Inflammatory macrophage treated with lipopolysaccharide for 4 hours (primary cell): ENCODE results near the gene CCDC192.

Source experiments
- DNase-seq: peaks from one replicate; pipeline ENCODE4 v3.0.0-alpha.2; 2020

The CCDC192 gene

DNA sequence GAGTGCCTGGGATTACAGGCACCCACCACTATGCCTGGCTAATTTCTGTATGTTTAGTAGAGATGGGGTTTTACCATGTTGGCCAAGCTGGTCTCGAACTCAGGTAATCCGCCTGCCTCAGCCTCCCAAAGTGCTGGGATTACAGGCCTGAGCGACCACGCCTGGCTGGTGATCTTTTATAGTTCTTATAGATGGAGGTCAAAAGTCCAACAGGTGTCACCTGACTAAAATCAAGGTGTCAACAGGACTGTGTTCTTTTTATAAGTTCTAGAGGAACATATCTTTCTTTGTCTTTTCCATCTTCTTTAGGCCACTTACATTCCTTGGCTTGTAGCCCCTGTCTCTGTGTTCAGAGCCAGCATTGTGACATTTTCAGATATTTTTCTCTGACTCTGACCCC, 224.9 kb downstream of the CCDC192 start:
- no peak for DNase-seq

DNA sequence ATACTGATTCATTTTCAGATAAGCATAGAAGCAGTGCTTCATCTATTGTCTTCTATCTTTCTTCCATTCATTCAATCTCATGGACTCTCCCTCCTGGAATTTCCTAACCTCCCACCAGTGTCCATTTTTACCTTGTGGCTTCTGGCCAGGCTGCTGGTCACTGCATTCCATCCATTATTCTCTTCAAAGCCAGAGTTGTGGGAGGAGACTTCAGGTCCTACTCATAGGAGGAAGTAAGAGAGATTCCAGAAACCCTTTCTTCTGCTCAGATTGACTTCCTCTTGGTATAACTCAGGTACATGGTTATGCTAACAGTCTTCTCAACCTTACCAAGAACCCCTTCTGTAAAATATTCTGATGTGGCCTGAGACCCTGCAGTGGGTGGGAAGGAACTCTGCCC, 227.1 kb downstream of the CCDC192 start:
- DNase-seq = no peak

DNA sequence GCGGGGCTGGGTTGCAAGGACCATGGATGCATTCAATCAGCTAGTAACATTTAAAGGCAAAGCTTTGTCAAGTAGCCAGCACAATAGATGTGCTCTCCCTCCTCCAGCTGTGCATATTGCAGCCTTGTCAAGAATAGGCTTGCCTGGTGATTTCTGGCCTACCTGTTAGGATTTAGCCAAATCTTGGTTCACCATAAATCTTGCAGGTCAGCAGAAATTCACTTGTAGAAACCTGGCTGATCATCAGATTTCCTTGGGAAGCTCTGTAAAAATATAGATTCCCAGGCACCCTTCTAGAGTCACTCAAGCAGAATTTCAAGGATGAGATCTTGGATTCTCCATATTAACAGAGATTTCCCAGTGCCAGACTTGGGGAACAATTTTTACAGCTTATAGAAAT, 228.2 kb downstream of the CCDC192 start:
- no peak for DNase-seq

DNA sequence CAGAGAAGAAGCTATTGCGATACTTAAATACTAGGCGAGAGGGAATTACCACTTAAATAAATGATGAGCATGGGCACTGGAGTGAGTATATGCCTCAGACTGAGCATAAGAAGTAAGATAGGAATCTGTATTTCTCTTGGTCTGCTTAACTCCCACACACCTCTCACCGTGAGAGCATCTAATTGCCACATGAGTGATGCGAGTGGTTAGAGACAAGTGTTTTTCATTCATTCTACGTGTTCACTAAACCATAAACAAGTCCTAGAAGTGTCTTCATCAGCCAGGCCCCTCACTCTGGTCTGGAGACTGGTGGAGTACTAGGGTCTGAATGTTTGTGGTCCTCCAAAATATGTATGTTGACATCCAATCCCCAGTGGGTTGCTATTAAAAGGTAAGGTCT, 230.2 kb downstream of the CCDC192 start:
- no peak for DNase-seq

DNA sequence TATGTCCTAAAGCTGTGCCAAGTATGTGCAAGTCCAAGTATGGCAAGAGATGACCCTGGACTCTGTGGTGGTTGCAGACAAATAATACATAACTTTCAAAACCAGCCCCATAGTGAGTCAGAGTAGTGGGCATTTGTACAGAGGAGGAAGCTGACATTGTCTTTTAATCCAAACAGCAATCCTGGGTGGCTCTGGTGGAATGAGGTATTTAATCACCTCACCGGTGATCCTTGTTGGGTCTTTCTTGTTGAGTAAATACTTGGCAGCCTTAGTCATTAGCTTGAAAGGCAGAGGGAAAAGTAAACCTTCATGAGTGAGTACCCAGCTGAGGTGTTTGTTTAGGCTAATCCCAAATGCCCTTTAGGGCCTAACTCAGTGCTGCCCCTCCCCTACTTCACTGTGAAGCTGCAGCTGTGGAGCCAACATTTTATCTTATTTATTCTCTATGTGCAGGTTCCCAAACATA, 231.6 kb downstream of the CCDC192 start:
- DNase-seq = no peak

DNA sequence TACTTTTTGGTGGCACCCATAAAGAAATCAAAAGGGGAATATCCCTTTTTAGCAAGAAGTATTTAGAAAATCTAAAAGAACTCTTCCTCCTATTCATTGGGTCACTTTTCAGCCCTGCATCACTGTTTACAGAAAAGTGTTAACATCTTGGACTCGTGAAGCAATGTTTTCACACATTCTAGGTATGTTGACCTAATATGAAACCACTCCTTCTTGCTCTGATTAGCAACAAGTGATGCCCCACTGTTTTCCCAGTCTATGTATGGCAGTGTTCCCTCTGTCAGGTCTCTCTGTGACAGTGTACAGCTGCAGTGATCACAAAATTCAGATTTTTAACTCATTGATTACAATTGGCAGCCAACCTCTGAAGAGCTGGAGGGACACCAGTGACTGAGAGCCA, 232.2 kb downstream of the CCDC192 start:
- no peak for DNase-seq

DNA sequence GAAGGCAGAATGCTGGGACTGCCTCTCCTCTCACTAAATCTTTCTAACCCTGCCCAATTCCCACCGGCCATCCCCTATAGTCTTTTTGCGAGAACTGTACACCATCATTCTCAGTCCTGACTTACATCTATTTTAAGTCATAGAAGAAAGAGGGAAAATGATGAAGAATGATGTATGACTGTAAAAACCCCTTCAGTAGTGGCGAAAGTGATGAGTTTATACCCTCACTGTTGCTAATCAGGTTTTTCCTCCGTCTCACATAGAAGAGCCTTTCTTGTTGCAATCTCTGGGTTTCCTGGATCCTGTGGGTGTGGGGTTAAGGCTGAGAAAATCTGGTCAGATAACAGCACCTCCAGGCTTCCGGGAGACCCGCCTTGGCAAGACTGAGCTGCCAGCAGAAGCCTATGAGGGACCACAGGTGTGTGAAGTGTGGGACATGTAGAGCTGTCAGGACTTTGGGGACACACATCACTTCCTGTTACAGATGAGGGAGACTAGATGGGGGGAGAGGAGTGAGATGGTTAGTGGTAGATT, 233.3 kb downstream of the CCDC192 start:
- no peak for DNase-seq

DNA sequence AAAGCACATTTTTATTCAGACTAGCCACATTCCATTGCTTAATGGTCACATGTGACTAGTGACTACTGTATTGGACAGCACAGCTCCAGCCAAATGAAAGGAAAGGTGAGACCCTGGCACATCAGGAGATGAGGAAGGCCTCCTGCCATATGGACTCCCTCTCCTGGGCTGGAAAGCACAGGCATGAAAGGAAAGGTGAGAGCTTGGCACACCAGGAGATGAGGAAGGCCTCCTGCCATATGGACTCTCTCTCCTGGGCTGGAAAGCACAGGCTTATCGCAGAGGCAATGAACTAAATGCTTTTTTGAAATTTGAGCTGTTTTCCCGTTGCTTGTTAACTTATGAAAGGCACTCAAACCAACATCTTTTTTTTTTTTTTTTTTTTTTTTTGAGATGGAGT, 235.6 kb downstream of the CCDC192 start:
- no peak for DNase-seq

DNA sequence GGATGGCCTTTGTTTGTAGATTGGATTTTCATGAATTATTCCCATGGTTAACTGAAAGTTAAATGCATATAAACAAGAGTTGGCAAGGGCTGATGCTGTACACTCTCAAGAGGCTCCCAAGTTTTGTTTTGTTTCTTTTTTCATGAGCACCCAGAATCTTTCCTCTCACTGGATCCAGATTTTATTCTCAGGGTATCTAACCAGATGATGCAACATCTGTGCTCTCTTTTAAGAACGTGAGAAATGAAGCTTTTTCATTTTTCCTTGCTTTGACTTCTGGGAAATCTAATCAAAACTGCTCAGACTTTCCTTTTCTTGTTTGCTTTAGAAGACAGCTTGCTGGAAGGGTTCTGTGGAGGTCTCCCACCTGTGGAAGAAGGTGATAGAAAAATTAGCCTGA, 237.7 kb downstream of the CCDC192 start:
- no peak for DNase-seq

DNA sequence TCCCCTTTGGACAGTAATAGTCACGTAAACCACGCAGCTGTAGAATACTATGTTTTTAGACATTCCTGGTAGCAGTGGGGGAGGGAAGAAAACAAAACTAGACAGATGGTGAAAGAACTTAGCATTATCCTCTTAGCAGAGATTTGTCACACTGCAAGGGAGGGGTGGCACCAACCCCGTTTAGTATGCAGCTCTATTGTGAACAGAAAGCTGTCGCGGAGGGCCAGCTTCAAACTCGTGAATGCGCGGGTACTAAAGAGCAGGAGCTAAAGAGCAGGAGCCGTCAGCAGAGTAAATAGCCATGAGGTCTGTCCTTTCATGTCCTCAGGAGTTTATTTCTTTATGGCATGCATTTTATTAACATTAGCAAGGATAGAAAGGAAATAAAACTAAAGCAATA, 238.5 kb downstream of the CCDC192 start:
- DNase-seq = peak; percentile 2

DNA sequence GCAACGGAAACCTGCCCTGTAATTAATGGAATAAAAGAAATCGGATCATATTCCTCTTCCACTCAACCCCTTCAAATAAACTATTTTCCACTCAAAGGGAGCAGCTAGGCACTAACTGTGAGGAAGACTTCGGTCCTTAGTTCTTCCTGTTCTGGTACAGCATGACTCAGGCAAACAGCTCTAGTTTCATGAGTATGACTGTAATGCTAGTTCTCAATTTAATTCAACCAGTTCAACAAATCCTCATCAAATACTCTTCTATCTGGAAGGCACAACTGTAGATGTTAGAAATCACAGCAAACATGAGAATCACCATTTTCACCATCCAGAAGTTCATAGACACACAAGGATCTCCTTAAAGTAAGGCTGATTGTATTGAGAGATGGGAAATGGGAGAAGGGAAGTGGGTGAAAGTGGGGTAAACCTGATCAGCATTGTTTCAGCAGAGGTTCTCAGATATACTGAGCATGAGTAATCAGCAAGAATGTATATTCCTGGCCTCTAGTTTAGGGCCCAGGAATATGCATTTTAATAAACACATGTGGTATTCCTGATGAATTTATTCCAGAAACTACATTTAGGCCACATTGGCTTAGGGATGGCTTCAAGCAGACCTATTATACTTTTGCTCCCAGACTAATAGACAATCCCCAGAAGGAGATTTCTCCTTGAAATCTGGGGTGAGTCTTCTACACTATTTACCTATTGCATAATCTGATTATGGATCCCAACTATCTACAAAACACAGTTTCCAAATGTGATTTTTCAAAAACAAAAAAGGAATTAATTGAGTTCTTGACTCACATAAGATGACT, 239.3 kb downstream of the CCDC192 start:
- DNase-seq = no peak

DNA sequence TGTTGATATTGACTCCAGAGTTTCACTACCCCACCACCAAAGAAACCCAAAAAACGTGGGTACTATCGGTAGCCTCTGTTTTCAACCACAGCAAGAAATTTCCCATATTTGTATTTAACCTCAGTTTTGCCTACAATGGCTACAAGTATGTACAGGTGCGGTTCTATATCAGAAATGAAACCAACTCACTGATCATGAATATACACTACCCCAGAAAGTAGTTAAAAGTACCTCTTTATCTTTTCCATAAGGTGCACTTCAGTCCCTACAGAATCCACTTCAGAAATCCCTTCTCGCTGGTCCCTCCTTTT, 239.8 kb downstream of the CCDC192 start:
- no peak for DNase-seq

DNA sequence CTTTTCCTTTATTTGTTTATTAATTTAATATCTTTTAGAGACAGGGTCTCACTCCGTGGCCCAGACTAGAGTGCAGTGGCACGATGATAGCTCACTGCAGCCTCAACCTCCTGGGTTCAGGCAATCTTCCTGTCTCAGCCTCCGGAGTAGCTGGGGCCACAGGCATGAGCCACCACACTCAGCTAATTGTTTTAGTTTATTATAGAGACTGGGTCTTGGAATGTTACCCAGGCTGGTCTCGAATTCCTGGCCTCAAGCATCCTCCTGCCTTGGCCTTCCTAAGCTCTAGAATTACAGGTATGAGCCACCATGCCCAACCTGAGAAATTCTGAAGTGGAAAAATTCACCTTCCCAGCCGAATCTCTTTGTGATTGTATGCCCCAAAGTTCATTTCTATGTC, 240.9 kb downstream of the CCDC192 start:
- no peak for DNase-seq

DNA sequence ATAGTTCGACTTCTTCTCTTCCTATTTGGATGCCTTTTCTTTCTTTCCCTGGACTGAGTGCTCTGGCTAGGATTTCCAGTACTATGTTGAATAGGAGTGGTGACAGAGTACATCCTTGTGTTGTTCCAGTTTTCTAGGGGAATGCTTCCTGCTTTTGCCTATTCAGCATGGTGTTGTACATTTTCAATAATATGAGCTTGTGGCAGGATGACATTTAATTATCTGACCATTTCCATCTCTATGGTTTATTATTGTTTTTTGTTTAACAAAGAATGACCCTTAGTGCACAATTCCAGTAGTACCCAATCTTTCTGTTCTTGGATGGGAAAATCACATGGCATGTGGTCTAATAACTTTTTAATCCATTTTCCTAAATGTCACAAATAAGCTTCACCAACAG, 244.8 kb downstream of the CCDC192 start:
- no peak for DNase-seq

DNA sequence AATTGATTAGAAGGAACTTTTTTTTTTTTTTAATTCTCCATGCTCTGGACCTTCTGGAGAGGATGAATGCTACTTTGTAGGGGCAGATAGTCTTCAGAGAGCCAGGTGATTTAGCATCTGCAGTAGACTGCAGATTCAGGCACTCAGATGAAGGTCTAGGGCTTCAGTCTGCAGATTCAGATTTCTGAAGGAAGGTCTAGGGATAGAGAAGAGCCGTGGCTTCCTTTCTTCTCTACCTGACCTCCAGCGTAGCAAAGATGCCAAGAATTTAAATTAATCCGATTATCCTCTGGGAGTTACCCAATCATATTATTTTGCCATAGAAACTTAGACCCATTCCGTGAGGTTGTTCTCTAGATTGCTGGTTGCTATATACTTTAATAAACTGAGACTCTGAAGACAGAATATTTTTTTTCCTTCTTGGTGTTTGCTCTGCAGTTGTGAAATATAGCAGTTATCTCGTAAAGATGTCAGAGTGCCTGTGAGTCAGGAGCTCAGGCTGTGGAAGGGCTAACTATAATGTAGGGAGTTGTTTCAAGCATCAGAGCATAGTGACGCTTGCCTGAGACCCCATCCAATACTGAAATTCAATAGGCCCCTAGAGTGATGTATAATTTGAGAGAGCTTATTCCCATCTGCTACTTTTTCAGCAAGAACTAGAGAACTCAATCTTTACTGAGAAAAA, 247.7 kb downstream of the CCDC192 start:
- DNase-seq = no peak

DNA sequence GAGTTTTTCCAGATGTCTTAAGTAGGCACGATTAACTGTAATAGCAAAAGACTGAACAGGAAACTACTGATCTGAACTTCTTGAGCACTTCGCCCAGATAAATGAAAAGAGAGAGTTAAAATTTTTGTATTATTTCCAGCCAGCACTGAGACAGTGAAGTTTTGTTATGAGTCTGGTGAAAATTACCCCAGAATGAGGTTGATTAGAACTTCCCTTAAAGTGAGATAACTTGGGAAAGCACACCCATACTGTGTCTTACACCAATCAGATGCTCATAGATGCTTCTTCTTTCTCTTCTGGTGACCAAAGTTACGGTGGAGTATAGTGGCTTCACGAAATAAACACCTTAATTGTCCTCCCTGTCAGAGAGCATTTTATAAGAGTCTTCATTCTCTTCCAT, 248.6 kb downstream of the CCDC192 start:
- no peak for DNase-seq

DNA sequence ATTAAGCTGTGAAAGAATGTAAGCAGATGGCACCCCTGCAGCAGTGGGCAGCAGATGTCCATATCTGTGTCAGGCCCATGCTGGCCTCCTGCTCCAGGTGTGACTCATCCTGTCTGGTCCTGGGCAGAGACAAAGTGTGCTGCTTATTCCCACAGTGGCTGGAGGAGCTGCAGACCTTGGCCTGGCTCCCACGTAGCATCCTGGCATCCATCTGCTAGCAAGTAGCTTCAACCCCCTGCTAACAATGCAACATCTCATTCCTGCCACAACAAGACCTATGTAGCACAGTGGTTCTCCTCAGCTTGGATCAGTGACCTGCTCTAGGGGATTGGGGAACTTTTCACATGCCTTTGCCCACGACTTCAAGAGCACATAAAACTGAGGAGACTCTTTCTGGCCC, 254.0 kb downstream of the CCDC192 start:
- DNase-seq = no peak

DNA sequence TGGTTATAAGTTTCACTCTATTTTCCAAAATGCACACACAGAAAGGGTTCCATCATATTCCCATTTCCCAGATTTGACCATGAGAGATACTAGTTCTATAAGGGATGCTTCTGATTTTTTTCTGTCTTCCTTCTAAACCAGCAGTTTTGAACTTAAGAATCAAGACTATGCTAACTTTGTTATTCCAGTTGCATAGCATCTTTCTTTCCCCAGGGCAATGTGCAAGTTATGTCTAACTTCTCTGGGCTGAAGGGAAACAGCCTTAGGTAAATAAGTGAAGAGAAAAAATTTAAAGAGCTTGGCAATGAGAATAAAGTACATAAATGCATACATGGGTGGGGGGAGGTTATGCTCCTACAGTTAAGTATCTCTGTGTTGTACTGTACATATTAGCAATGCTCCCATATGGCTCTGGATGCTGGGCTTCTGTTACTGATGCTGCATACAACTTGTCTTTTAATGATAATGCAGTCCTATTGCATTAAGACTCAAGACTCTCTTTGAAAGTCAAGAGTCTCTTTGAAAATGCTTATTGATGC, 254.6 kb downstream of the CCDC192 start:
- DNase-seq = no peak

DNA sequence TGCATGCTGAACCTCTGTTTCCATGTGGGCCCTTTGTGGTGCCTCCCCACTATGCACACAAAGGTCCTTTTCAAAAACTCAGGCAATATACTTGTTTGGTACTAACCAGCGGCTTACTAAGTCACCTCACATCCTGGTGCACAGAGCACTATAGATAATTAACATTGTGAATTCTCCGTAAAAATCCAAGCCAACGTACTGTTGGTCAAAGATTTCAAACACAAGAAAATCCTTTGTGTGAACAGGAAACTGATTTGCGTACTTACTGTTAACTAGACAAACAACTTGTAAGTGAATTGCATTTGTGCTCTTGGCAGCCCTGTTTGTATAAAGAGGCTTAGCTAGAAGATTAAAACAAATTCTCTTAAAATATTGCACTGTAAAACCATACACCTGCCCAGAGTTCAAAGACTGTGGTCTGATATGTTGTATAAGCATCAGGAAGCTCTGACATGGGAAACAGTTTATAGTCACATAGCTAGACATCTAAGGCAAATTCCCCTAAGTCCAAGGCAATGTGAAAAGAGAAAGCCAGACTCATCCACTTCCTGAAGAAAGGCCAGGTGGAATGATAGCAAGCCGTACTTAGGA, 255.3 kb downstream of the CCDC192 start:
- no peak for DNase-seq

DNA sequence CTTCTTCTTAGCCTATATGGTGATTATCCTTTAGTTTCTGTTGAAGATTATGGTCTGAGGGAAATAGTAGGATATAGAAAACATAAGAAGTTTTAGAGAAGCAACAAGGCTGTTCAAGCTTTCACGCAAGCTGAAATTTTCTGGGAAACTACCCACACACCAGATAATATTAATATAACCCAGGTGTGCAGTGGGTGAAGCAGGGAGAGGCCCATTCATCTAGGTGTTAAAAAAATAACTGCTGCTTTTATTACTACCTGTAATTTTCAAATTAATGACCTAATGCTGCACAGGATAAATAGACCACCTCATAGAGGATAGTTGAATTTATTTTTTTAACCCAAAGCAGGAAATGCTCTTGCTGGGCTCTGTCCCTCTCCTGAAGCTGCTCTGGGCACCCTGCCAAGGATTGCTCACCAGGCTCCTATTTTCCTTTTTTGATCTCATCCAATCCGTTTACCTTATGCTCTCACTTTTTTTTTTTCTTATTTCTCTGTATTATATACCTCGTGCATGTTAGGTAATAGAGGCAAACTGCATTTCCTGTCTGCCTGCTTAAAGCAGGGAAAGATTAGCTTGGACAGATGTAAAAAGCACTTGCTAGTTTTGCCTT, 256.1 kb downstream of the CCDC192 start:
- no peak for DNase-seq

DNA sequence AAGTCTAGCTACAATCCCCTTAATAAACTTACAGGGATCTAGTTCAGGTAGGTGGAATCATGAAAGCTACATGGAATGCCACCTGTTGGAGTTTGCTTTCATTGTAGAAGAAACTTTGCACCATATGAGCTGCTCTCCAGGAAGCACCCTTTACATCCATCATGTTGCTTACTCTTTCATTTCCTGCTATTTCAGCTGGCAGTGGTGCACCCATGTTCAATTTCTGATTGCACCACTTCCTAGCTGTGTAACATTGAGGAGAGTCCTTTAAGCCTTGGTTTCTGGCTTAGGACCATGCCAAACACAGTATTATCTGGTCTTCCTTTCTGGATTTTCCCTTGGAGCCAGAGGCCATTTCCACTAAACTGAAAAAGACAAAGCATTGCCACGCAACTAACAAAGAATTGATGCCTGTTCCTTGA, 257.1 kb downstream of the CCDC192 start:
- no peak for DNase-seq

DNA sequence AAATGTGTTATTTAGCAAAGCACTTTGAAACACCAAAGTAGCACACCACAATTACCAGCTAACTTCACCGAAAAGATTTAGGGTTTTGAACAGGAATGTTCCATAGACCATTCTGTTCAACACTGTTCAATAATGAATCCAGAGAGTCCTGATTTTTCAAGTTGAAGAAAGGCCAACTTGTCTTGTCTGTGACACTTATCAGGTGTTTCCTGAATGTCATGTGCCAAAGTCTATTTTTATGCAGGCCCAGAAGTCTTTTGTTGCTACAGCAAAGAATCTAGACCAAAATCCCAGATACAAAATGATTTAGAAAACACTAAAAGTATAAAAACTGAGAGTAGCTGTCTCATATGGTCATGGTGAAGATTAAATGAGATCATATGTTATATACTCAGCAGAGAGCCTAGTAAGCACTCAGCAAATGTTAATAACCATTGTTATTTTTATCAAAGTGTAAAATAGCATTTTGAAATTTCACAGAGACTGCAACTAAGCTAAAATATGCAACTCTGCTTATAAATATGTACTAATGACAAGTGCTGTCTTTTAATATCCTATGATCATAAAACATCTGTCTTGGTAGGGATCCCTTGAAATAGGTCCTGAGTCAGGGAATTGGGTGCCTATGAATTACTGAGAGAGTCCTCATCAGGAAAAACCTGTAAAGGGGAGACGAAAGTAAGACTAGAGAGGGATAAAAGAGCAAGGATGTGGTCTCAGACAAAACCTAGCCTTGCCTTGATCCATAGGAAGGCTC, 258.0 kb downstream of the CCDC192 start:
- no peak for DNase-seq

DNA sequence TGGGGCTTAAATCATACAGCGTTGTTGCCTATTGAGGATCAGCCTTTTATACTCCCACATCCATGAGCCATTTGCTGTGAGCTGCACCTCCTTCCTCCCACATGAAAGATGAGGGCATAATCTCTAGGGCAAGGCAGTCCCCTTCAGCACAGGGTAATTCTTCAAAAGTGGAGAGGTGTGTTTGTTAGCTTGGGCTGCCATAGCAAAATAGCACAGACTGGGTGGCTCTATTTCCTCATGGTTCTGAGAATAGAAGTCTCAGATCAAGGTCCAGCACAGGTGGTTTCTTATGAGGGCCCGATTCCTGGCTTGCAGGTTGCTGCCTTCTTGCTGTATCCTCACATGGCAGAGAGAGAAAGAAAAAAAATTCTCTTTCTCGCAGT, 258.6 kb downstream of the CCDC192 start:
- DNase-seq = no peak
